ENCODE data around the gene SLC1A4.

DNA sequence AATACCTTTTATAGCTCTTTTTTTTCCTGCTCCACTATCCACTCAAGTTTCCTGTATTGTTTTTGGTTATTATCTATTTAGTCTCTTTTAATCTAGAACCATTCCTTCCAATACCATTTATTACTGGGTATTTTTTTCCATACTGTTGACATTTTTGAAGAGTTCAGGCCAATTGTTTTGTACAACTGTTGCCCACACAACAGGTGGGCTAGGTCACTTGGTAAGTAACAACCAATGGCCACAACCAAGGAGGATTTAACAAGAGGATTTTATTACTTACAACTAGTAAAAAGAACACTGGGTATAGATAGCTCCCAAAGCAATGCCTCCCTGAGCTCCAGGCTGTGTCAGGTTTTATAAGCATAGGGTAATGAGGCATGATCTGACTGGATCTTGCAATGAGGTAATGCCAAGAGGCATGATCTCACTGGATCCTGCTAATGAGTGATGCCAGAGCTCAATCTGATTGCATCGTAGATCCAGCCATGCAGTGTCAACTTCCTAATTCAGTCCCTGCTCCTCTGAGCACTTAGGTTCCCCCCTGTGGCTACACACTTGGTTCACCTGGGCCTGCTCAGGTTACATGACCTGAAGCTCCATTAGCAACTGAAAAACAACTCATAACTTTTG, 59.9 kb downstream of the SLC1A4 start:
- TF ChIP-seq CTCF (IDR thresholded peaks at IDR 0.05) (no peak), POLR2A (IDR thresholded peaks at IDR 0.05) (no peak)

All from adrenal gland (tissue), 5 donors.